ENCODE results near the gene HOXD1. TPM values are rescaled to one million over a fixed set of nuclear protein-coding genes. Genes with fewer than 3 reads are reported as not detected.

The HOXD1 gene
- total RNA-seq, 4 donors from 2014 or later, result 0.19 TPM; not detected in 3

- no peaks in the 10 kb centered on the region for H3K4me1 ChIP-seq
- no peak for DNase-seq
- no peaks in the 10 kb centered on the region for H3K36me3 ChIP-seq
- no peaks in the 10 kb centered on the region for H3K9me3 ChIP-seq
- intact Hi-C loops (cut with DNase I), result no loop called here
- 21 to 32% methylated on average over 1 of the region's 1 CpG for WGBS, 2 donors
- H3K27ac ChIP-seq, result no peak overlapping the region
- H3K4me3 ChIP-seq, result no peak overlapping the region
- TF ChIP-seq CTCF (IDR thresholded peaks at IDR 0.05) (no peak), POLR2A (IDR thresholded peaks at IDR 0.05) (no peak)
- H3K27me3 ChIP-seq, result peaks cover 0 to 16% (median 0%) of the 10 kb centered on the region in 4 donors
Measured at GRCh38 chr2:176213406-176213805, 24.9 kb downstream of the HOXD1 start.

- TF ChIP-seq POLR2A (IDR thresholded peaks at IDR 0.05) (no peak), CTCF (IDR thresholded peaks at IDR 0.05) (no peak)
- no peaks in the 10 kb centered on the region for H3K36me3 ChIP-seq
- intact Hi-C loops (cut with DNase I), result no loop called here
- H3K27me3 ChIP-seq, result peaks cover 0 to 64% (median 0%) of the 10 kb centered on the region in 4 donors
- WGBS, 2 donors, result 64 to 69% methylated on average over 2 of the region's 2 CpGs
- DNase-seq, result no peak
- H3K4me3 ChIP-seq, result no peak overlapping the region
- H3K27ac ChIP-seq, result no peak overlapping the region
- H3K4me1 ChIP-seq, result no peaks in the 10 kb centered on the region
- no peaks in the 10 kb centered on the region for H3K9me3 ChIP-seq
Measured at GRCh38 chr2:176227874-176228273, 39.4 kb downstream of the HOXD1 start.

GRCh38 chr2:176234156-176234555 is 45.7 kb downstream of the HOXD1 start:
- DNase-seq, result no peak
- peaks cover 0 to 46% (median under 1%) of the 10 kb centered on the region in 4 donors for H3K27me3 ChIP-seq
- no peaks in the 10 kb centered on the region for H3K4me1 ChIP-seq
- intact Hi-C loops (cut with DNase I), result no loop called here
- WGBS, 2 donors, result 51 to 54% methylated on average over 2 of the region's 2 CpGs
- no peaks in the 10 kb centered on the region for H3K36me3 ChIP-seq
- H3K27ac ChIP-seq, result no peak overlapping the region
- TF ChIP-seq CTCF (IDR thresholded peaks at IDR 0.05) (no peak), POLR2A (IDR thresholded peaks at IDR 0.05) (no peak)
- H3K9me3 ChIP-seq, result no peaks in the 10 kb centered on the region
- no peak overlapping the region for H3K4me3 ChIP-seq

- Histone ChIP-seq H3K4me1 (no peaks in the 10 kb centered on the region), H3K4me3 (no peak overlapping the region), H3K36me3 (no peaks in the 10 kb centered on the region), H3K9me3 (no peaks in the 10 kb centered on the region), H3K27me3 (peaks cover 0 to 42% (median under 1%) of the 10 kb centered on the region in 4 donors), H3K27ac (no peak overlapping the region)
- WGBS, 2 donors, result 22 to 46% methylated on average over 1 of the region's 1 CpG
- no peak for TF ChIP-seq CTCF (IDR thresholded peaks at IDR 0.05)
- no peak for TF ChIP-seq POLR2A (IDR thresholded peaks at IDR 0.05)
- intact Hi-C loops (cut with DNase I), result no loop called here
- DNase-seq, result no peak
Measured at GRCh38 chr2:176234940-176235339, 46.5 kb downstream of the HOXD1 start.

GRCh38 chr2:176237456-176237855 is 49.0 kb downstream of the HOXD1 start:
- Histone ChIP-seq H3K36me3 (no peaks in the 10 kb centered on the region), H3K27ac (no peak overlapping the region), H3K9me3 (no peaks in the 10 kb centered on the region), H3K4me3 (no peak overlapping the region), H3K4me1 (no peaks in the 10 kb centered on the region), H3K27me3 (peaks cover 0 to 40% (median under 1%) of the 10 kb centered on the region in 4 donors)
- DNase-seq, result no peak
- TF ChIP-seq POLR2A (IDR thresholded peaks at IDR 0.05) (no peak), CTCF (IDR thresholded peaks at IDR 0.05) (no peak)
- WGBS, 2 donors, result 60 to 61% methylated on average over 4 of the region's 4 CpGs
- intact Hi-C loops (cut with DNase I), result no loop called here

Data from esophagus squamous epithelium (tissue), 5 donors.